GM19452 (cell line): ENCODE results near the gene LUC7L3.
"Not testable (repeated sequence)": the region's sequence is repeated elsewhere in the genome, so short reads cannot be mapped to it uniquely, and the experiment has no call there.

Source experiments
- ATAC-seq: cut with Tn5 transposase; IDR thresholded peaks from one replicate; pipeline ENCODE4 v1.9.1; 2021; ENCODE audit not compliant: unreplicated experiment

LUC7L3 gene

GRCh38 chr17:50781167-50781566 is 61.8 kb downstream of the LUC7L3 start:
- no peak for ATAC-seq

- ATAC-seq, result peak; percentile 69
Observed at GRCh38 chr17:50783193-50783660, 63.8 kb downstream of the LUC7L3 start.

GRCh38 chr17:50783905-50784304 is 64.5 kb downstream of the LUC7L3 start:
- no peak for ATAC-seq

GRCh38 chr17:50785126-50785525 is 65.7 kb downstream of the LUC7L3 start:
- ATAC-seq, result no peak

- no peak for ATAC-seq
Observed at GRCh38 chr17:50785946-50786570, 66.7 kb downstream of the LUC7L3 start.

GRCh38 chr17:50787106-50787505 is 67.7 kb downstream of the LUC7L3 start:
- ATAC-seq, result no peak

GRCh38 chr17:50790618-50791017 is 71.2 kb downstream of the LUC7L3 start:
- no peak for ATAC-seq

GRCh38 chr17:50792132-50792531 is 72.7 kb downstream of the LUC7L3 start:
- no peak for ATAC-seq

- no peak for ATAC-seq
Observed at GRCh38 chr17:50793007-50793406, 73.6 kb downstream of the LUC7L3 start.

GRCh38 chr17:50794361-50794760 is 75.0 kb downstream of the LUC7L3 start:
- no peak for ATAC-seq

- no peak for ATAC-seq
Observed at GRCh38 chr17:50797135-50797810, 77.9 kb downstream of the LUC7L3 start.

GRCh38 chr17:50798424-50799288 is 79.3 kb downstream of the LUC7L3 start:
- ATAC-seq, result no peak

GRCh38 chr17:50799582-50799981 is 80.2 kb downstream of the LUC7L3 start:
- ATAC-seq, result no peak

- no peak for ATAC-seq
Observed at GRCh38 chr17:50800196-50800700, 80.8 kb downstream of the LUC7L3 start.

GRCh38 chr17:50802609-50803571 is 83.5 kb downstream of the LUC7L3 start:
- ATAC-seq, result no peak

- no peak for ATAC-seq
Observed at GRCh38 chr17:50803676-50804075, 84.3 kb downstream of the LUC7L3 start.

GRCh38 chr17:50804749-50805475 is 85.5 kb downstream of the LUC7L3 start:
- not testable (repeated sequence) for ATAC-seq

GRCh38 chr17:50805486-50805885 is 86.1 kb downstream of the LUC7L3 start:
- ATAC-seq, result no peak
